ENCODE results near the gene C1QTNF9.
"Not testable (repeated sequence)": the region's sequence is repeated elsewhere in the genome, so short reads cannot be mapped to it uniquely, and the experiment has no call there.

Gene C1QTNF9

GRCh38 chr13:24339937-24340607 lies 30.7 kb downstream of the C1QTNF9 start:
- Histone ChIP-seq H3K27ac (no peak overlapping the region), H3K36me3 (no peaks in the 10 kb centered on the region), H3K27me3 (ENCODE audit: insufficient read depth, low read depth, severe bottlenecking) (no peaks in the 10 kb centered on the region), H3K9me3 (ENCODE audit: severe bottlenecking) (peaks cover 7% of the 10 kb centered on the region), H3K4me3 (ENCODE audit: low read depth, low read length) (no peak overlapping the region)
- no peak for TF ChIP-seq CTCF (IDR thresholded peaks at IDR 0.05; ENCODE audit: low read depth, low read length)
- DNase-seq: no peak

DNA sequence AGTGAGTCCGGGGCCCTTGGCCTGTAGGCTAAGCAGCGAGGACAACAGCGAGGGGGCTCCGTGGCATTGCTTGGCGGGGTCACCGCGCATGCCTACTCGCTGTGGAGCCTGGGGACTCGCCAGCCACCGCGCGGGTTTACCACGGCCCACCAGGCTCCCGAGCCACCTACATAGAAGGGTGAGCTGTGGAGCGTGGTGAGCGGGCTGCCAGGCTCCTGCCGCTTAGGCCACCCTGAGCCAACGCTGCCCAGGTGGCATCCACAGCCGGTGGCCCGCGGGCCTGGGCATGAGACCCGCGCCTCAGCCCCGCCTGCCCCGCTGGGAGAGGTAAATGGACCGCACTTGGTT lies 31.2 kb downstream of the C1QTNF9 start:
- DNase-seq: no peak
- TF ChIP-seq CTCF (IDR thresholded peaks at IDR 0.05; ENCODE audit: low read depth, low read length): no peak
- Histone ChIP-seq H3K36me3 (no peaks in the 10 kb centered on the region), H3K4me3 (ENCODE audit: low read depth, low read length) (no peak overlapping the region), H3K27me3 (ENCODE audit: insufficient read depth, low read depth, severe bottlenecking) (no peaks in the 10 kb centered on the region), H3K9me3 (ENCODE audit: severe bottlenecking) (peaks cover 7% of the 10 kb centered on the region), H3K27ac (no peak overlapping the region)

- Histone ChIP-seq H3K27ac (no peak overlapping the region), H3K9me3 (ENCODE audit: severe bottlenecking) (peaks cover 5% of the 10 kb centered on the region), H3K27me3 (ENCODE audit: insufficient read depth, low read depth, severe bottlenecking) (no peaks in the 10 kb centered on the region), H3K4me3 (ENCODE audit: low read depth, low read length) (no peak overlapping the region), H3K36me3 (no peaks in the 10 kb centered on the region)
- no peak for DNase-seq
- no peak for TF ChIP-seq CTCF (IDR thresholded peaks at IDR 0.05; ENCODE audit: low read depth, low read length)
Measured at GRCh38 chr13:24341439-24341838, 32.1 kb downstream of the C1QTNF9 start.

DNA sequence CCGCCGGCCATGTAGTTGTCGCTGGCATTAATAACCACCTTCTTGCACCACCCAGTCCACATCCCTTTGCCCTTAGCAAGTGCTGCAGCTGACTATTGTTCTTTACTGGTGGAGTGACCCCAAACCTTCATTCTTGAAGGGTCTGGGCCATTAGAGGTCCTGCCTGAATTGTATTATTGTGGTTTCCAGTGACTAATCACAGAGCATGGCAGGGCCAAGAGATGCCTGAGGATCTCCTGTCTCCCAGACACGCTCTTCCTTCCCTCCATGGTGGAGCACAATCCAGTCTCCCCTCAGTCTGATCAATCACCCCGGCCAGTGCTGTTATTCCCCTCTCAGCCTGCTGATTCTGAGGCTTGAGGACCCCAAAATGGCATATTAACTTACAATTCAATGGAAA lies 39.0 kb downstream of the C1QTNF9 start:
- TF ChIP-seq CTCF (IDR thresholded peaks at IDR 0.05; ENCODE audit: low read depth, low read length): no peak
- no peak overlapping the region for H3K4me3 ChIP-seq (ENCODE audit: low read depth, low read length)
- H3K9me3 ChIP-seq (ENCODE audit: severe bottlenecking): peaks cover 8% of the 10 kb centered on the region
- H3K36me3 ChIP-seq: no peaks in the 10 kb centered on the region
- H3K27me3 ChIP-seq (ENCODE audit: insufficient read depth, low read depth, severe bottlenecking): no peaks in the 10 kb centered on the region
- DNase-seq: no peak
- H3K27ac ChIP-seq: no peak overlapping the region

- DNase-seq: no peak
Measured at GRCh38 chr13:24348797-24349515, 39.6 kb downstream of the C1QTNF9 start.

GRCh38 chr13:24349778-24350664 lies 40.6 kb downstream of the C1QTNF9 start:
- not testable (repeated sequence) for DNase-seq; H3K36me3 ChIP-seq; H3K9me3 ChIP-seq (ENCODE audit: severe bottlenecking); H3K27me3 ChIP-seq (ENCODE audit: insufficient read depth, low read depth, severe bottlenecking); H3K4me3 ChIP-seq (ENCODE audit: low read depth, low read length); H3K27ac ChIP-seq

More at GRCh38 chr13:24348797-24349515, 39.6 kb downstream of the C1QTNF9 start:
- H3K27ac ChIP-seq: no peak overlapping the region
- no peaks in the 10 kb centered on the region for H3K27me3 ChIP-seq (ENCODE audit: insufficient read depth, low read depth, severe bottlenecking)
- no peaks in the 10 kb centered on the region for H3K36me3 ChIP-seq
- no peak for TF ChIP-seq CTCF (IDR thresholded peaks at IDR 0.05; ENCODE audit: low read depth, low read length)
- peaks cover 8% of the 10 kb centered on the region for H3K9me3 ChIP-seq (ENCODE audit: severe bottlenecking)
- H3K4me3 ChIP-seq (ENCODE audit: low read depth, low read length): no peak overlapping the region

All from WERI-Rb-1 (cell line).